Measurements from ENCODE around the gene GHITM. TPM values are rescaled to one million over a fixed set of nuclear protein-coding genes. Genes with fewer than 3 reads are reported as not detected.
"Not testable (repeated sequence)": the region's sequence is repeated elsewhere in the genome, so short reads cannot be mapped to it uniquely, and the experiment has no call there.

The GHITM gene
- total RNA-seq, 1 donor from 2014 or later: 208 TPM

- DNase-seq (ENCODE audit: low read depth in 2 of 2): no peak
Observed at GRCh38 chr10:84176836-84177474, 37.6 kb downstream of the GHITM start.

- DNase-seq (ENCODE audit: low read depth in 2 of 2): no peak
Observed at GRCh38 chr10:84177541-84178141, 38.3 kb downstream of the GHITM start.

GRCh38 chr10:84178160-84178609, 38.9 kb downstream of the GHITM start:
- no peak for DNase-seq (ENCODE audit: low read depth in 2 of 2)

- DNase-seq (ENCODE audit: low read depth in 2 of 2): no peak
Observed at GRCh38 chr10:84179059-84179710, 39.9 kb downstream of the GHITM start.

GRCh38 chr10:84180386-84180785, 41.1 kb downstream of the GHITM start:
- DNase-seq (ENCODE audit: low read depth in 2 of 2): not testable (repeated sequence)

- DNase-seq (ENCODE audit: low read depth in 2 of 2): no peak
Observed at GRCh38 chr10:84181631-84182030, 42.3 kb downstream of the GHITM start.

GRCh38 chr10:84184517-84184916, 45.2 kb downstream of the GHITM start:
- DNase-seq (ENCODE audit: low read depth in 2 of 2): no peak

- DNase-seq (ENCODE audit: low read depth in 2 of 2): no peak
Observed at GRCh38 chr10:84185526-84186175, 46.3 kb downstream of the GHITM start.

GRCh38 chr10:84188815-84189214, 49.5 kb downstream of the GHITM start:
- DNase-seq (ENCODE audit: low read depth in 2 of 2): no peak

GRCh38 chr10:84190621-84191020, 51.3 kb downstream of the GHITM start:
- no peak for DNase-seq (ENCODE audit: low read depth in 2 of 2)

GRCh38 chr10:84191106-84191505, 51.8 kb downstream of the GHITM start:
- DNase-seq (ENCODE audit: low read depth in 2 of 2): no peak

- DNase-seq (ENCODE audit: low read depth in 2 of 2): no peak
Observed at GRCh38 chr10:84193327-84193726, 54.0 kb downstream of the GHITM start.

GRCh38 chr10:84193846-84194423, 54.6 kb downstream of the GHITM start:
- DNase-seq (ENCODE audit: low read depth in 2 of 2): no peak

GRCh38 chr10:84194424-84195043, 55.2 kb downstream of the GHITM start, which contains the start of gene CDHR1:
Gene CDHR1 (plus strand): TSS chr10:84194537. CDS start chr10:84194761, 224 bp downstream.
- peak in 1 of 2 donors; percentile 9 for DNase-seq (ENCODE audit: low read depth in 2 of 2)

GRCh38 chr10:84195044-84195830, 55.9 kb downstream of the GHITM start:
- no peak for DNase-seq (ENCODE audit: low read depth in 2 of 2)

- DNase-seq (ENCODE audit: low read depth in 2 of 2): no peak
Observed at GRCh38 chr10:84196083-84196482, 56.8 kb downstream of the GHITM start.

- no peak for DNase-seq (ENCODE audit: low read depth in 2 of 2)
Observed at GRCh38 chr10:84196941-84197340, 57.6 kb downstream of the GHITM start.

GRCh38 chr10:84197643-84198042, 58.3 kb downstream of the GHITM start:
- DNase-seq (ENCODE audit: low read depth in 2 of 2): no peak

- no peak for DNase-seq (ENCODE audit: low read depth in 2 of 2)
Observed at GRCh38 chr10:84198206-84198915, 59.1 kb downstream of the GHITM start.

Measured in dermis microvascular lymphatic vessel endothelial cell (primary cell).